Kidney epithelial cell (primary cell): Measurements from ENCODE around the gene GNAZ. TPM values are rescaled to one million over a fixed set of nuclear protein-coding genes. Genes with fewer than 3 reads are reported as not detected.

Experiments used
- DNase-seq: peaks from one replicate; pipeline ENCODE4 v3.0.0-alpha.2; 2010; ENCODE audit warnings: low read depth
- H3K27me3 ChIP-seq: 2 replicates; pipeline ENCODE4 v1.6.0; 2011; ENCODE audit warnings: low read length; ENCODE audit not compliant: control insufficient read depth, insufficient read depth
- H3K36me3 ChIP-seq: 2 replicates; pipeline ENCODE4 v1.5.1; 2011; ENCODE audit warnings: low read length; ENCODE audit not compliant: control insufficient read depth, insufficient read depth
- H3K4me3 ChIP-seq: 2 replicates; pipeline ENCODE4 v1.5.1; 2011; ENCODE audit warnings: low read depth, mild to moderate bottlenecking, control low read depth, low read length
- total RNA-seq: library from RNA; depleted of rRNA; stranded (reverse); fragments of >200 nt; gene quantifications from 2 replicates; pipeline ENCODE4 v1.2.3, GENCODE V29; 2015
- TF ChIP-seq, protein P1 (sequence below): IDR thresholded peaks from 2 replicates; pipeline ENCODE4 v1.5.1; 2011; ENCODE audit warnings: mild to moderate bottlenecking, moderate library complexity, low read length, control low read depth, inconsistent platforms; ENCODE audit not compliant: insufficient read depth, poor library complexity, severe bottlenecking

The GNAZ gene
- total RNA-seq, 1 donor from 2014 or later, result 9.2 TPM

DNA sequence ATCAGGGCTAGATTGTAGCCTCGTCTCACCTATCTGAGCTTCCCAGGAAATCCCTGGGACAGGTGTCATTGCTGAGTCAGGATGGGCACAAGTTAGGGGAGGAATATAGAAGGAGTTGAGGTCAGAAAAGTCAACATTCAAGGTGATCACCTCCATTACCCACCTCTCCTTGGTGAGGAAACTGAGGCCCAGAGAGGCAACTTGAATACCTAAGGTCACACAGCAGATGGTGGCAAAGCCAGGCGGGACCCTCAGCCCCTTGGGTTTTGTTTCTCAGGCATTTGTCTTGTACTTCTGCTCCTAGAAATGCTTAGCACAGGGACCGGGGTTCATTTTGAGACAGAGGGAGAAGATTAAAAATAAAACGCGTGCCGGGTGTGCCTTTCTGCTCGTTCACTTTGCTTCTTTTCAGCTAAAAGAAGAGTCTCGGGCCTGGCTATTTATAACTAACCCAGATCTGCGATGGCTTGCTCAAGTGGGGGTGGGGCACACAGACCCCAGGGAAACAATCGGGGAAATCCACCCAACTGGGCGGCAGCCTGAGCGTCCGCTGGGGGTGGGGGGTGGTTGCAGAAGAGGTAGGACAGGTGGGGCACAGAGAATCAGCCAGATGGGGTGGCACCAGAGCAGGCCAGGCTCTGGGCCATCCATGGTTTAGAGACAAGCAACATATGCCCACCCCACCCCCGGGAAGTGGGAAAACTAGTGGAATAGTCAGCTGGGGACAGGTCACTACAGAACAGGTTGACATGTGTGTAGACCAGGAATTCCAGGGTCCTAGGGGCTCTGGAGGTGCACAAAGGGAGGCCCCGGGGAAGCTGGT, 3.9 kb upstream of the GNAZ start:
- Histone ChIP-seq H3K4me3 (no peak overlapping the region), H3K36me3 (no peaks in the 10 kb centered on the region), H3K27me3 (peaks cover 18% of the 10 kb centered on the region)
- TF ChIP-seq, protein P1, sequence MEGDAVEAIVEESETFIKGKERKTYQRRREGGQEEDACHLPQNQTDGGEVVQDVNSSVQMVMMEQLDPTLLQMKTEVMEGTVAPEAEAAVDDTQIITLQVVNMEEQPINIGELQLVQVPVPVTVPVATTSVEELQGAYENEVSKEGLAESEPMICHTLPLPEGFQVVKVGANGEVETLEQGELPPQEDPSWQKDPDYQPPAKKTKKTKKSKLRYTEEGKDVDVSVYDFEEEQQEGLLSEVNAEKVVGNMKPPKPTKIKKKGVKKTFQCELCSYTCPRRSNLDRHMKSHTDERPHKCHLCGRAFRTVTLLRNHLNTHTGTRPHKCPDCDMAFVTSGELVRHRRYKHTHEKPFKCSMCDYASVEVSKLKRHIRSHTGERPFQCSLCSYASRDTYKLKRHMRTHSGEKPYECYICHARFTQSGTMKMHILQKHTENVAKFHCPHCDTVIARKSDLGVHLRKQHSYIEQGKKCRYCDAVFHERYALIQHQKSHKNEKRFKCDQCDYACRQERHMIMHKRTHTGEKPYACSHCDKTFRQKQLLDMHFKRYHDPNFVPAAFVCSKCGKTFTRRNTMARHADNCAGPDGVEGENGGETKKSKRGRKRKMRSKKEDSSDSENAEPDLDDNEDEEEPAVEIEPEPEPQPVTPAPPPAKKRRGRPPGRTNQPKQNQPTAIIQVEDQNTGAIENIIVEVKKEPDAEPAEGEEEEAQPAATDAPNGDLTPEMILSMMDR, result no peak
- no peak for DNase-seq

GRCh38 chr22:23067023-23067650, 3.2 kb upstream of the GNAZ start:
- Histone ChIP-seq H3K4me3 (no peak overlapping the region), H3K36me3 (no peaks in the 10 kb centered on the region), H3K27me3 (peaks cover 20% of the 10 kb centered on the region)
- TF ChIP-seq, protein P1, result no peak
- DNase-seq, result no peak

- no peak for DNase-seq
- Histone ChIP-seq H3K27me3 (peaks cover 22% of the 10 kb centered on the region), H3K4me3 (no peak overlapping the region), H3K36me3 (no peaks in the 10 kb centered on the region)
- TF ChIP-seq, protein P1, result no peak
These were observed 2.6 kb upstream of the GNAZ start for GRCh38 chr22:23067691-23068090.

- DNase-seq, result no peak
- peaks cover 22% of the 10 kb centered on the region for H3K27me3 ChIP-seq
- TF ChIP-seq, protein P1, result no peak
These were observed 2.1 kb upstream of the GNAZ start for GRCh38 chr22:23068096-23068831.

GRCh38 chr22:23068832-23069385, 1.4 kb upstream of the GNAZ start:
- TF ChIP-seq, protein P1, result no peak
- H3K4me3 ChIP-seq, result no peak overlapping the region
- no peaks in the 10 kb centered on the region for H3K36me3 ChIP-seq
- DNase-seq, result no peak
- peaks cover 22% of the 10 kb centered on the region for H3K27me3 ChIP-seq

More at GRCh38 chr22:23068096-23068831, 2.1 kb upstream of the GNAZ start:
- Histone ChIP-seq H3K4me3 (no peak overlapping the region), H3K36me3 (no peaks in the 10 kb centered on the region)
